Suprapubic skin (tissue), 4 donors: ENCODE data around the gene SEMA3F. TPM values are rescaled to one million over a fixed set of nuclear protein-coding genes. Genes with fewer than 3 reads are reported as not detected.
A peak's percentile ranks its signal among the peaks of the same experiment; 100 is the strongest.

Source experiments
- DNase-seq, 2 donors: peaks; one replicate each; pipeline ENCODE4 v3.0.0-alpha.2; 2019; ENCODE audit warnings: low spot score in 2 of 2
- H3K27ac ChIP-seq: fragments of 200-600 bp; sonication (generic); one replicate; pipeline ENCODE4 v1.5.1; 2019
- H3K27me3 ChIP-seq: fragments of 200-600 bp; sonication (generic); one replicate; pipeline ENCODE4 v1.5.1; 2019
- H3K36me3 ChIP-seq: fragments of 200-600 bp; sonication (generic); one replicate; pipeline ENCODE4 v1.5.1; 2019
- H3K4me1 ChIP-seq: fragments of 200-600 bp; sonication (generic); one replicate; pipeline ENCODE4 v1.5.1; 2019
- H3K4me3 ChIP-seq: fragments of 200-600 bp; sonication (generic); one replicate; pipeline ENCODE4 v1.5.1; 2019; ENCODE audit warnings: mild to moderate bottlenecking
- H3K9me3 ChIP-seq: fragments of 200-600 bp; sonication (generic); one replicate; pipeline ENCODE4 v1.5.1; 2019
- EP300 ChIP-seq: sonication (generic); formaldehyde crosslinking; IDR thresholded peaks from one replicate; pipeline ENCODE4 v1.6.1; 2017; ENCODE audit warnings: antibody characterized with exemption
- POLR2A ChIP-seq, 2 donors: fragments of 450-650 bp; IDR thresholded peaks; one replicate each; pipeline ENCODE4 v1.6.1; 2017; ENCODE audit warnings: antibody characterized with exemption in 2 of 2, mild to moderate bottlenecking in 2 of 2, moderate library complexity in 2 of 2
- POLR2AphosphoS5 ChIP-seq, 3 donors: sonication (generic); formaldehyde crosslinking; IDR thresholded peaks; one replicate each; pipeline ENCODE4 v1.6.1; 2017; ENCODE audit warnings: antibody characterized with exemption in 3 of 3
- WGBS: methylation state at CpG from one replicate; pipeline ENCODE4 v1.1.5; 2018; 5-methylcytosine and 5-hydroxymethylcytosine counted together
- total RNA-seq, 4 donors: library from RNA; depleted of rRNA; stranded (reverse); fragments of >200 nt; gene quantifications; one replicate each; pipeline ENCODE4 v1.1.0, GENCODE V29; 2016
- TF ChIP-seq, protein P1 (sequence below), 2 donors: fragments of 200-600 bp in 1 of 2; fragments of 450-650 bp in 1 of 2; sonication (generic) in 1 of 2; IDR thresholded peaks; one replicate each; pipeline ENCODE4 v1.5.1; 2016 to 2019; ENCODE audit warnings: antibody characterized with exemption in 2 of 2, mild to moderate bottlenecking in 1 of 2, moderate library complexity in 1 of 2

SEMA3F gene
- total RNA-seq, 4 donors from 2014 or later: 123 to 188 (median 130) TPM

DNA sequence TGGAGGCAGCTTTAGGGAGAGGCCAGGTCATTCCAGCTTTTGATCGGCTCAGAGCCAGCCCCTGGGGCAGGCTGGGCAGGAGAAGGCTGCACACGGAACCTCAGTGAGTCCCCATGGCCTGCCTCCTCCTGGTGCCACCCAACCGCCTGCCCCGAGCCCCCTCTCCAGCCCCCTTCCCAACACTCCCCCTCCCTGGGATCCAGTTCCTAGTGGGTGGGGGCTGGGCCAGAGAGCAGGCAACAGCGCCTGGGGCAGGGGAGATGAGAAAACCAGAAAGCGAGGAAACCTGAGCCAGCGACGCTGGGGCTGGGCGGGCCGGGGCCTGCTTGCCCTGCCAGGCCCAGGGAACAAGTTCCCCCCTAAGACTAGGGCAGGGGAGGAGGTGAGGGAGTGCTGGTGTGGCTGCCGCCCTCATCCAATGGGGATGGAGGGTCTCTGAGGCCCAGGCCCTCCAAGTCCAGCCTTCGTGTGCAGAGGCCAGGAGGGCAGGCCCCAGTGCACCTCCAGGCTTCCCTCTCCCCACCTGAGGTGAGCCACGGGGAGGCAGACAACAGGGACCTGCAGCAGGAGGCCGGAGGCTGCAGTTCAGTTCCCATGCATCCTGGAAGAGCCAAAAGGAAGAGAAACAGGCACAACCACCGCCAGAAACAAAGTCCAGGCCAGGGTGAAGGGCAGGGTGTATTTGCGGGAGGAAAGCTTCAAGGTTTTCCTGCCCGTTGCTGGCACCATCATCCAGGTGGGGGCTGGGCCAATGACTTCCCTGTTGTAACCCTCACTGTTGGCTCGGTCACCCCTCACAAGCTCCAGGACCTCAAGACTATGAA lies 4.0 kb upstream of the SEMA3F start:
- TF ChIP-seq, protein P1, sequence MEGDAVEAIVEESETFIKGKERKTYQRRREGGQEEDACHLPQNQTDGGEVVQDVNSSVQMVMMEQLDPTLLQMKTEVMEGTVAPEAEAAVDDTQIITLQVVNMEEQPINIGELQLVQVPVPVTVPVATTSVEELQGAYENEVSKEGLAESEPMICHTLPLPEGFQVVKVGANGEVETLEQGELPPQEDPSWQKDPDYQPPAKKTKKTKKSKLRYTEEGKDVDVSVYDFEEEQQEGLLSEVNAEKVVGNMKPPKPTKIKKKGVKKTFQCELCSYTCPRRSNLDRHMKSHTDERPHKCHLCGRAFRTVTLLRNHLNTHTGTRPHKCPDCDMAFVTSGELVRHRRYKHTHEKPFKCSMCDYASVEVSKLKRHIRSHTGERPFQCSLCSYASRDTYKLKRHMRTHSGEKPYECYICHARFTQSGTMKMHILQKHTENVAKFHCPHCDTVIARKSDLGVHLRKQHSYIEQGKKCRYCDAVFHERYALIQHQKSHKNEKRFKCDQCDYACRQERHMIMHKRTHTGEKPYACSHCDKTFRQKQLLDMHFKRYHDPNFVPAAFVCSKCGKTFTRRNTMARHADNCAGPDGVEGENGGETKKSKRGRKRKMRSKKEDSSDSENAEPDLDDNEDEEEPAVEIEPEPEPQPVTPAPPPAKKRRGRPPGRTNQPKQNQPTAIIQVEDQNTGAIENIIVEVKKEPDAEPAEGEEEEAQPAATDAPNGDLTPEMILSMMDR (IDR thresholded peaks at IDR 0.05): no peak
- TF ChIP-seq POLR2A (IDR thresholded peaks at IDR 0.05) (no peak), EP300 (no peak), POLR2AphosphoS5 (IDR thresholded peaks at IDR 0.05) (no peak)
- Histone ChIP-seq H3K9me3 (no peaks in the 10 kb centered on the region), H3K27me3 (peaks cover 6% of the 10 kb centered on the region), H3K4me1 (peaks cover 83% of the 10 kb centered on the region), H3K36me3 (no peaks in the 10 kb centered on the region), H3K27ac (peak overlapping the region; percentile 53), H3K4me3 (no peak overlapping the region)
- WGBS: 47% methylated on average over 14 of the region's 18 CpGs
- no peak for DNase-seq

DNA sequence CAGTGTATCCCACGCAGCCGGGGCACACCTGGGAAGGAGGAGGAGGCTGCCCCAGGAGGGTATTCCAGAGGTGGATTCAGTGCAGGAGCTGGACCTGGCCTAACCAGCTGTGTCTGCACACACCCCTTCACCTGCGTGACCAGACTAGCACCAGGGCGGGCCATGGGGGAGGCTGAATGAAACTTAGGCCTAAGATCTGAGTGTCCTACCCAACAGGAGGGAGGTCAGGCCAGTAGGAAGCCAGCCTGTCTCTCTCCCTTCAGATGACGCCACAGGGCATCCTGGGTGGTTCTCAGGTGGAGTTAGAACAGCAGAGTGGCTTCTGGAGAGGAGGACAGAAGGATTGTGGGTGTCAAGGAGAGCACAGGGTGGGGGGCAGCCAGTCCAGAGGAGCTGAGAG lies 3.4 kb upstream of the SEMA3F start:
- peak overlapping the region; percentile 53 for H3K27ac ChIP-seq
- DNase-seq: no peak
- 23% methylated on average over 4 of the region's 5 CpGs for WGBS
- no peaks in the 10 kb centered on the region for H3K9me3 ChIP-seq
- H3K27me3 ChIP-seq: peaks cover 7% of the 10 kb centered on the region
- peaks cover 79% of the 10 kb centered on the region for H3K4me1 ChIP-seq
- no peak overlapping the region for H3K4me3 ChIP-seq
- TF ChIP-seq, protein P1 (IDR thresholded peaks at IDR 0.05): no peak
- no peak for TF ChIP-seq POLR2A (IDR thresholded peaks at IDR 0.05)
- no peak for TF ChIP-seq EP300
- TF ChIP-seq POLR2AphosphoS5 (IDR thresholded peaks at IDR 0.05): no peak
- H3K36me3 ChIP-seq: no peaks in the 10 kb centered on the region

DNA sequence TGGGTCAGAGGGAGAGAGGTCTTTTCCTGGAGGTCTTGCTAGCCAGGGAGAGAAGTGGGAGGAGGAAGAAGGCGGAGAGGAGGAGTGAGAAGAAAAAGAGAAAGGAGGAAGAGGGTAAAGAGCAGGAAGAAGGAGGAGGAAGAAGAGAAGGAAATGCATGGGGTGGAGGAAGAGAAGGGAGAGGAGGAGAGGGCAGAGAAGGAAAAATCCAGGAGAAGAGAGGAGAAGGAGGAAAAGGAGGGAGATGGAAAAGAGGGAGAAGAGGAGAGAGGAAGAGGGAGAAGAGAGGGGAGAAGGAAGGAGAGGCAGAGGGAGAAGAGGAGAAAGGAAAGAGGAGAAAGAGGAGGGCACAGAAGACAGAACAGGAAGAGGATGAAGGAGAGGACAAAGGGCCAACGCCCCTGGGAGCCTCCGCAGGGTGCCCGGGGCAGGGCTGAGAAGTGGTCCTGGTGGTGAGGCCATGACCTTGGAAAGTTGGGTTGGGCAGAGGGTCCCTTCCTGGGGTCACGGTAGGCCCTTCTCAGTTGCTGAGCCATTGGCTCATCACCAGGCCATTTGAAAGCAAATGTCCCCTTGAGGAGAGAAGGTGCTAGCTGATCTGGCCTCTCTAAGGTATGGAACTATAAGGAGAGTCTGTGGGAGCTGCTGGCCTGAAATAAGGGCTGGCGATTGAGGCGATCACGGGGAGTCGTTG lies 1.2 kb upstream of the SEMA3F start:
- no peaks in the 10 kb centered on the region for H3K36me3 ChIP-seq
- no peak overlapping the region for H3K27ac ChIP-seq
- peaks cover 7% of the 10 kb centered on the region for H3K27me3 ChIP-seq
- TF ChIP-seq, protein P1 (IDR thresholded peaks at IDR 0.05): no peak
- no peak for TF ChIP-seq EP300
- TF ChIP-seq POLR2A (IDR thresholded peaks at IDR 0.05): no peak
- TF ChIP-seq POLR2AphosphoS5 (IDR thresholded peaks at IDR 0.05): no peak
- 82% methylated on average over 5 of the region's 9 CpGs for WGBS
- peaks cover 79% of the 10 kb centered on the region for H3K4me1 ChIP-seq
- H3K4me3 ChIP-seq: peak overlapping the region; percentile 64
- DNase-seq: no peak
- H3K9me3 ChIP-seq: no peaks in the 10 kb centered on the region

DNA sequence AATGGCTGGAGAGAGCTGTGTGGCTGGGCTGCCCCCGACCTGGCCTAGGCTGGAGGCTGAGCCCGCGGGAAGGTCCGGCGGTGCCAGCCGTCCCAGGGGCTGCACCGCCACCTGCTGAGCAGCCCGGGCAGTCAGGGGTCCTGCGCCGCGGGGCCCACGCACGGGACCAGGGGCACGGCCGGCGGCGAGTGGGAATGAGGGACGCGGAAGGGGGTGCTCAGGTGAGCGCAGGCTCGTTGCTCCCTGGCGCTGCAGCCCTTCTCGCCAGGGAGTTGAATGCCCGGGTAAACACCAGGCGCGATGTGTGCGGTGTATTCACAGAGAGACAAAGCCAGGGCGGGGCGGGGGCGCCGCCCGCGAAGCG lies 666 bp upstream of the SEMA3F start:
- H3K4me3 ChIP-seq: peak overlapping the region; percentile 64
- no peak for DNase-seq
- H3K4me1 ChIP-seq: peaks cover 82% of the 10 kb centered on the region
- no peaks in the 10 kb centered on the region for H3K9me3 ChIP-seq
- no peak overlapping the region for H3K27ac ChIP-seq
- TF ChIP-seq POLR2AphosphoS5 (IDR thresholded peaks at IDR 0.05): no peak
- TF ChIP-seq POLR2A (IDR thresholded peaks at IDR 0.05): no peak
- TF ChIP-seq EP300: no peak
- TF ChIP-seq, protein P1 (IDR thresholded peaks at IDR 0.05): no peak
- 60% methylated on average over 1 of the region's 34 CpGs for WGBS
- H3K36me3 ChIP-seq: no peaks in the 10 kb centered on the region
- H3K27me3 ChIP-seq: peaks cover 7% of the 10 kb centered on the region

DNA sequence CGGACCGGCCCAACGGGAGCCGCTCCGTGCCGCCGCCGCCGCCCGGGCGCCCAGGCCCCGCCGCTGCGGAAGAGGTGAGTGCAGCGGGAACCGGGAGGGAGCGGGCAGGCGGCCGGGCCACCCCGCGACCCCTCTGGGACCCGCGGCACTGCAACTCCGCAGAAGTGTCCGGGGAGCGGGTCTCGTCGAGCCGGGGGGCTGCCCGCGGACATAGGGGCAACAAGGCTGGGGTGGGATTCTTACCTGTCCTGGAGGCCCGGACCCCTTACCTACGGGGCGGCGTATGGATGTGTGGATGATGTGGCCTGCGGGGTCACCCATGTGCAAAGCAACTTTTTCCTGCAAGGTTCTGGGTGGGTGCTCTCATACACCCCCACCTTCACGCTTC lies 361 bp downstream of the SEMA3F start:
- H3K36me3 ChIP-seq: no peaks in the 10 kb centered on the region
- peaks cover 87% of the 10 kb centered on the region for H3K4me1 ChIP-seq
- peaks cover 7% of the 10 kb centered on the region for H3K27me3 ChIP-seq
- H3K4me3 ChIP-seq: peak overlapping the region; percentile 64
- peak overlapping the region; percentile 90 for H3K27ac ChIP-seq
- no peak for TF ChIP-seq POLR2AphosphoS5 (IDR thresholded peaks at IDR 0.05)
- WGBS: 0% methylated on average over 1 of the region's 37 CpGs
- H3K9me3 ChIP-seq: no peaks in the 10 kb centered on the region
- no peak for DNase-seq
